SKM-1 treated with dmso at 0.1 percent for 144 hours (cell line): Measurements from ENCODE around the gene FAM111B.
A peak's percentile ranks its signal among the peaks of the same experiment; 100 is the strongest.

ENCODE experiments used
- DNase-seq: peaks from one replicate; lab custom pipeline; 2025; ENCODE audit not compliant: unreplicated experiment; lab: John Stamatoyannopoulos, UW

Gene FAM111B

GRCh38 chr11:59152312-59152951, 45.4 kb downstream of the FAM111B start:
- DNase-seq: no peak

- DNase-seq: no peak
Measured at GRCh38 chr11:59154610-59155009, 47.6 kb downstream of the FAM111B start.

- no peak for DNase-seq
Measured at GRCh38 chr11:59157433-59157832, 50.4 kb downstream of the FAM111B start.

- peak; percentile 70 for DNase-seq
Measured at GRCh38 chr11:59158206-59159068, 51.4 kb downstream of the FAM111B start.

- DNase-seq: no peak
Measured at GRCh38 chr11:59164028-59164427, 57.0 kb downstream of the FAM111B start.

GRCh38 chr11:59171508-59172322, 64.7 kb downstream of the FAM111B start, which contains the start of gene DTX4:
Gene DTX4 (plus strand): TSS chr11:59172132. CDS start chr11:59172596, 464 bp downstream.
- DNase-seq: peak; percentile 94

GRCh38 chr11:59172345-59173079, 65.5 kb downstream of the FAM111B start:
- DNase-seq: no peak

GRCh38 chr11:59173080-59173963, 66.3 kb downstream of the FAM111B start:
- DNase-seq: no peak

GRCh38 chr11:59173964-59174663, 67.1 kb downstream of the FAM111B start:
- DNase-seq: no peak

- DNase-seq: no peak
Measured at GRCh38 chr11:59174664-59175033, 67.6 kb downstream of the FAM111B start.

- no peak for DNase-seq
Measured at GRCh38 chr11:59175091-59175501, 68.1 kb downstream of the FAM111B start.

- DNase-seq: no peak
Measured at GRCh38 chr11:59176330-59176729, 69.3 kb downstream of the FAM111B start.
